Erythroblast (primary cell): Measurements from ENCODE around the gene GRIK2.

Experiments used
- GATA1 ChIP-seq: IDR thresholded peaks from 2 replicates; pipeline ENCODE4 v1.6.1; 2011; ENCODE audit warnings: low read depth, mild to moderate bottlenecking, control low read depth, low read length, moderate library complexity
- POLR2A ChIP-seq: IDR thresholded peaks from 2 replicates; pipeline ENCODE4 v1.6.1; 2011; ENCODE audit warnings: mild to moderate bottlenecking, low read length

DNA sequence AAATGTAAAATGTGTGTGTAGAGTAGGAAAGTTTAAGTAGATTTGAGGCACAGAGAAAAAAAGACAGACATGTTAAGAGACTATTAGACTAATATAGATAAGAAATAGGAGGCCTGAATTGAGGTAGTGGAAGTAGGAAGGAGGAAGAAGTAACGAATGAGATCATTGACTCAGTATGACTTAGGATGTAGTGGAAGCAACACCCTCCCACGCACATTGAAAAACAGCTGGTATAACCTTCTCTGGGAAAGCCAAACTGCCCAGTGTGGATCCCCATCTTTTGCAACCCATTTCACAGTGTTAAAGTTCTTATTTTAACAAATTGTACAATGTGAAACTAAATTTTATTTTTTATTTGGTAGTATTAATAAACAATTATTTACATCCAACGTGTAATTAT, 89.1 kb downstream of the GRIK2 start:
- no peak for TF ChIP-seq POLR2A
- no peak for TF ChIP-seq GATA1
